Tibial artery (tissue), 4 donors: Measurements from ENCODE around the gene CD164L2.
"Not testable (repeated sequence)": the region's sequence is repeated elsewhere in the genome, so short reads cannot be mapped to it uniquely, and the experiment has no call there.

Source experiments
- DNase-seq, 2 donors: peaks; one replicate each; pipeline ENCODE4 v3.0.0-alpha.2; 2019
- H3K27ac ChIP-seq, 2 donors: fragments of 200-600 bp; sonication (generic) in 1 of 2; 1 replicate in 1 of 2; 2 replicates in 1 of 2; pipeline ENCODE4 v1.5.1; 2018 to 2019; ENCODE audit warnings: mild to moderate bottlenecking in 1 of 2
- H3K27me3 ChIP-seq, 2 donors: fragments of 200-600 bp; sonication (generic) in 1 of 2; one replicate each; pipeline versions ENCODE4 v1.5.1 to v1.6.0; 2016 to 2019
- H3K36me3 ChIP-seq, 3 donors: fragments of 200-600 bp; sonication (generic) in 2 of 3; one replicate each; pipeline ENCODE4 v1.5.1; 2016 to 2019; ENCODE audit warnings: mild to moderate bottlenecking in 2 of 3
- H3K4me1 ChIP-seq, 4 donors: fragments of 200-600 bp; sonication (generic) in 2 of 4; 1 replicate in 3 of 4; 2 replicates in 1 of 4; pipeline ENCODE4 v1.5.1; 2016 to 2019
- H3K4me3 ChIP-seq, 2 donors: fragments of 200-600 bp; sonication (generic) in 1 of 2; 1 replicate in 1 of 2; 2 replicates in 1 of 2; pipeline ENCODE4 v1.5.1; 2018 to 2019; ENCODE audit warnings: mild to moderate bottlenecking in 2 of 2
- H3K9me3 ChIP-seq, 3 donors: fragments of 200-600 bp; sonication (generic) in 1 of 3; one replicate each; pipeline ENCODE4 v1.5.1; 2016 to 2019
- CTCF ChIP-seq, 2 experiments: fragments of 200-600 bp in 1 of 2; fragments of 450-650 bp in 1 of 2; IDR thresholded peaks; one replicate each; pipeline ENCODE4 v1.5.1; 2017 to 2019; ENCODE audit warnings: antibody characterized with exemption in 2 of 2, mild to moderate bottlenecking in 1 of 2, moderate library complexity in 1 of 2
- intact Hi-C: fragments of 100-400 bp; cut with DNase I; formaldehyde crosslinking; loops from one replicate; pipeline ENCODE4 v1.15.0; 2023; ENCODE audit warnings: low total_unique reads

CD164L2 gene

GRCh38 chr1:27383039-27383605 lies at the start of gene CD164L2:
Gene CD164L2, minus strand, starts transcription at chr1:27383333. Its CDS starts 94 bp downstream, at chr1:27383239.
- H3K4me1 ChIP-seq, result peaks cover 0 to 29% (median 2%) of the 10 kb centered on the region in 4 donors
- no peak for TF ChIP-seq CTCF (IDR thresholded peaks at IDR 0.05)
- intact Hi-C loops, result loop anchor here (10.0 kb wide), 1 partner anchor 278 kb away; no protein-coding TSS in a partner anchor
- DNase-seq, result no peak
- H3K4me3 ChIP-seq, result no peak within 1 kb of the TSS
- no peak within 1 kb of the TSS for H3K27ac ChIP-seq
- peaks cover 0 to 16% of the 10 kb centered on the region in 2 donors for H3K27me3 ChIP-seq
- H3K9me3 ChIP-seq, result no peaks in the 10 kb centered on the region
- no peaks in the 10 kb centered on the region for H3K36me3 ChIP-seq

GRCh38 chr1:27432725-27433124 lies 49.6 kb upstream of the CD164L2 start:
- intact Hi-C loops, result loop anchor here (10.0 kb wide), 1 partner anchor 62 kb away; the partner anchor contains the start of gene WASF2

GRCh38 chr1:27431601-27431940 lies 48.4 kb upstream of the CD164L2 start:
- H3K27ac ChIP-seq, result peak overlapping the region; percentile 86 to 89
- no peak overlapping the region for H3K4me3 ChIP-seq

More at GRCh38 chr1:27432725-27433124, 49.6 kb upstream of the CD164L2 start:
- H3K27me3 ChIP-seq, H3K36me3 ChIP-seq, H3K4me3 ChIP-seq, H3K9me3 ChIP-seq, DNase-seq: not testable (repeated sequence)
- Histone ChIP-seq H3K4me1 (peaks cover 0 to 97% (median 81%) of the 10 kb centered on the region in 4 donors), H3K27ac (peak overlapping the region; percentile 61 to 89)

GRCh38 chr1:27430903-27431600 lies 47.9 kb upstream of the CD164L2 start:
- H3K4me1 ChIP-seq, result peaks cover 0 to 97% (median 82%) of the 10 kb centered on the region in 4 donors

More at GRCh38 chr1:27431601-27431940, 48.4 kb upstream of the CD164L2 start:
- TF ChIP-seq CTCF (IDR thresholded peaks at IDR 0.05), result no peak
- no peaks in the 10 kb centered on the region for H3K9me3 ChIP-seq
- H3K4me1 ChIP-seq, result peaks cover 0 to 97% (median 83%) of the 10 kb centered on the region in 4 donors
- peaks cover 0 to 3% (median 2%) of the 10 kb centered on the region in 3 donors for H3K36me3 ChIP-seq
- H3K27me3 ChIP-seq, result no peaks in the 10 kb centered on the region
- no peak for DNase-seq
- intact Hi-C loops, result loop anchor here (10.0 kb wide), 1 partner anchor 63 kb away; the partner anchor contains the start of gene WASF2

GRCh38 chr1:27429029-27429425 lies 45.9 kb upstream of the CD164L2 start:
- intact Hi-C loops, result no loop called here
- DNase-seq, result no peak
- H3K4me1 ChIP-seq, result peaks cover 0 to 97% (median 74%) of the 10 kb centered on the region in 4 donors
- H3K4me3 ChIP-seq, result peak overlapping the region; percentile 45 to 51
- no peak for TF ChIP-seq CTCF (IDR thresholded peaks at IDR 0.05)
- peaks cover 0 to 16% (median 7%) of the 10 kb centered on the region in 3 donors for H3K36me3 ChIP-seq
- H3K27ac ChIP-seq, result peak overlapping the region; percentile 86 to 89
- no peaks in the 10 kb centered on the region for H3K27me3 ChIP-seq
- no peaks in the 10 kb centered on the region for H3K9me3 ChIP-seq

More at GRCh38 chr1:27430903-27431600, 47.9 kb upstream of the CD164L2 start:
- H3K27ac ChIP-seq, result peak overlapping the region; percentile 86 to 89
- peaks cover 0 to 7% (median 6%) of the 10 kb centered on the region in 3 donors for H3K36me3 ChIP-seq
- no peak overlapping the region for H3K4me3 ChIP-seq
- DNase-seq, result peak in 1 of 2 donors; percentile 51
- TF ChIP-seq CTCF (IDR thresholded peaks at IDR 0.05), result no peak
- intact Hi-C loops, result loop anchor here (10.0 kb wide), 1 partner anchor 64 kb away; the partner anchor contains the start of gene WASF2
- no peaks in the 10 kb centered on the region for H3K9me3 ChIP-seq
- H3K27me3 ChIP-seq, result no peaks in the 10 kb centered on the region
